Upper lobe of left lung (tissue), 6 donors: ENCODE data around the gene KAT2B. TPM values are rescaled to one million over a fixed set of nuclear protein-coding genes. Genes with fewer than 3 reads are reported as not detected.
A peak's percentile ranks its signal among the peaks of the same experiment; 100 is the strongest.

Source experiments
- ATAC-seq, 2 donors: fragments of 200-7000 bp; cut with Tn5 transposase; one replicate each; pipeline ENCODE4 v1.9.1; 2022; ENCODE audit warnings: mild to moderate bottlenecking in 2 of 2, moderate library complexity in 2 of 2; ENCODE audit not compliant: low FRiP score in 2 of 2
- DNase-seq, 2 donors: peaks; one replicate each; pipeline ENCODE4 v3.0.0-alpha.2; 2019 to 2020
- H3K27ac ChIP-seq, 4 donors: fragments of 200-600 bp; sonication (generic); one replicate each; pipeline ENCODE4 v1.5.1; 2016 to 2019
- H3K27me3 ChIP-seq, 4 donors: fragments of 200-600 bp; sonication (generic); one replicate each; pipeline ENCODE4 v1.5.1; 2017 to 2019
- H3K36me3 ChIP-seq, 4 donors: fragments of 200-600 bp; sonication (generic); one replicate each; pipeline ENCODE4 v1.5.1; 2016 to 2019
- H3K4me1 ChIP-seq, 4 donors: fragments of 200-600 bp; sonication (generic); one replicate each; pipeline ENCODE4 v1.5.1; 2018 to 2019
- H3K4me3 ChIP-seq, 4 donors: fragments of 200-600 bp; sonication (generic); one replicate each; pipeline ENCODE4 v1.5.1; 2017 to 2019; ENCODE audit warnings: mild to moderate bottlenecking in 2 of 4, moderate library complexity in 1 of 4
- H3K9me3 ChIP-seq, 4 donors: fragments of 200-600 bp; sonication (generic); one replicate each; pipeline ENCODE4 v1.5.1; 2018 to 2019
- CTCF ChIP-seq, 6 experiments: fragments of 450-650 bp in 4 of 6; fragments of 200-600 bp in 2 of 6; sonication (generic) in 2 of 6; IDR thresholded peaks; one replicate each; pipeline ENCODE4 v1.5.1; 2016 to 2019; ENCODE audit warnings: antibody characterized with exemption in 6 of 6
- EP300 ChIP-seq, 4 donors: sonication (generic); formaldehyde crosslinking; IDR thresholded peaks; one replicate each; pipeline ENCODE4 v1.5.1; 2017; ENCODE audit warnings: antibody characterized with exemption in 4 of 4, control low read depth in 2 of 4
- POLR2A ChIP-seq, 4 donors: fragments of 450-650 bp; IDR thresholded peaks; one replicate each; pipeline ENCODE4 v1.5.1; 2016 to 2017; ENCODE audit warnings: antibody characterized with exemption in 4 of 4, mild to moderate bottlenecking in 2 of 4
- POLR2AphosphoS5 ChIP-seq, 2 donors: sonication (generic); formaldehyde crosslinking; IDR thresholded peaks; one replicate each; pipeline ENCODE4 v1.5.1; 2017; ENCODE audit warnings: antibody characterized with exemption in 2 of 2
- WGBS, 2 donors: methylation state at CpG; one replicate each; pipeline ENCODE4 v1.1.5; 2017 to 2018; 5-methylcytosine and 5-hydroxymethylcytosine counted together
- total RNA-seq, 6 donors: library from RNA; depleted of rRNA in 4 of 6; stranded (reverse); fragments of >200 nt in 4 of 6; gene quantifications; one replicate each; pipeline versions ENCODE4 v1.1.0 to v1.2.1, GENCODE V29; 2016 to 2021
- donor health status: DM: no; HTN: no; CAD: no; lungs with moderate emphysema.
- donor health status: DM: no; HTN: yes; CAD: no; lungs with severe emphysema.

KAT2B gene
- total RNA-seq, 6 donors from 2014 or later = 19.3 to 58.9 (median 31.9) TPM

GRCh38 chr3:20104167-20104661 is 64.0 kb downstream of the KAT2B start:
- Histone ChIP-seq H3K27ac (no peak overlapping the region), H3K9me3 (no peaks in the 10 kb centered on the region), H3K4me1 (no peaks in the 10 kb centered on the region), H3K4me3 (no peak overlapping the region), H3K36me3 (peaks cover 0 to 11% (median 0%) of the 10 kb centered on the region in 4 donors), H3K27me3 (no peaks in the 10 kb centered on the region)
- DNase-seq (no peak), ATAC-seq (peak in 1 of 2 donors; percentile 19)
- TF ChIP-seq POLR2A (IDR thresholded peaks at IDR 0.05) (no peak), EP300 (IDR thresholded peaks at IDR 0.05) (peak in 1 of 4 donors; percentile 12), POLR2AphosphoS5 (IDR thresholded peaks at IDR 0.05) (peak in 1 of 2 donors; percentile 10)
- 53 to 69% methylated on average over 5 of the region's 5 CpGs for WGBS, 2 donors

DNA sequence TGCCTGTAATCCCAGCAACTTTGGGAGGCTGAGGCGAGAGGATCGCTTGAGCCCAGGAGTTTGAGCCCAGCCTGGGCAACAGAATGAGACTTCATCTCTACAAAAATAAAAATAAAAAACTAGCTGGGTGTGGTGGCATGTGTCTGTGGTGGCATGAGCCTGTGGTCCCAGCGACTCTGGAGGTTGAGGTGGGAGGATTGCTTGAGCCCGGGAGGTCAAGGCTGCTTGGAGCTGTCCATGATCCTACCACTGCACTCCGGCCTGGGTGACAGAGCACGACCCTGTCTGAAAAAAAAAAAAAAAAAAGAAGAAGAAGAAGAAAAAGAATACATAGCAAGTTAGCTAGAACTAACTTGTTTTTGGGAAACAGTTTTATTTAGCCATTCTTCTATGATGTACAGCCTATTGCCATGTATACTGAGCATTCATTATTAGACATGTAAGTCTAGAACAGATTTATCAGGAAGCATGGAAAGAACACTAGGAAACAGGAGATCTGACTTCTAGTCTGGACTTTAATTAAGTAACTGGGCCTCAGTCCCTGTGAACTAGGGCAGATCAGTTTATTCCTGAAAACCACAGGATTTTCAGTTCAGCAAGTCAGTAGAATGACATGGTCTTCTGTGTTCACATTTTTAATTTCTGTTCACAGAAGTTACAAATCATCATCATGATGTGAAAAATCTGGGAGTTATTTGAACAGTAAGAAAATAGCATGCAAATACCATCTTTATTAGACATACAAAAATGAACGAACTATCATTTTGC is 65.5 kb downstream of the KAT2B start:
- no peak overlapping the region for H3K27ac ChIP-seq
- H3K4me3 ChIP-seq = no peak overlapping the region
- WGBS, 2 donors = 70 to 93% methylated on average over 7 of the region's 7 CpGs
- TF ChIP-seq POLR2AphosphoS5 (IDR thresholded peaks at IDR 0.05) (no peak), POLR2A (IDR thresholded peaks at IDR 0.05) (no peak), CTCF (IDR thresholded peaks at IDR 0.05) (no peak), EP300 (IDR thresholded peaks at IDR 0.05) (no peak)
- no peaks in the 10 kb centered on the region for H3K9me3 ChIP-seq
- no peaks in the 10 kb centered on the region for H3K4me1 ChIP-seq
- peaks cover 0 to 11% (median 0%) of the 10 kb centered on the region in 4 donors for H3K36me3 ChIP-seq
- H3K27me3 ChIP-seq = no peaks in the 10 kb centered on the region
- no peak for DNase-seq
- no peak for ATAC-seq

GRCh38 chr3:20107722-20108121 is 67.5 kb downstream of the KAT2B start:
- Histone ChIP-seq H3K27me3 (no peaks in the 10 kb centered on the region), H3K4me1 (no peaks in the 10 kb centered on the region), H3K4me3 (no peak overlapping the region), H3K27ac (no peak overlapping the region), H3K36me3 (peaks cover 2 to 12% (median 10%) of the 10 kb centered on the region in 4 donors), H3K9me3 (no peaks in the 10 kb centered on the region)
- ATAC-seq = no peak
- WGBS, 2 donors = 91 to 96% methylated on average over 5 of the region's 5 CpGs
- DNase-seq = no peak
- no peak for TF ChIP-seq POLR2AphosphoS5 (IDR thresholded peaks at IDR 0.05)
- no peak for TF ChIP-seq EP300 (IDR thresholded peaks at IDR 0.05)
- no peak for TF ChIP-seq CTCF (IDR thresholded peaks at IDR 0.05)
- TF ChIP-seq POLR2A (IDR thresholded peaks at IDR 0.05) = no peak

DNA sequence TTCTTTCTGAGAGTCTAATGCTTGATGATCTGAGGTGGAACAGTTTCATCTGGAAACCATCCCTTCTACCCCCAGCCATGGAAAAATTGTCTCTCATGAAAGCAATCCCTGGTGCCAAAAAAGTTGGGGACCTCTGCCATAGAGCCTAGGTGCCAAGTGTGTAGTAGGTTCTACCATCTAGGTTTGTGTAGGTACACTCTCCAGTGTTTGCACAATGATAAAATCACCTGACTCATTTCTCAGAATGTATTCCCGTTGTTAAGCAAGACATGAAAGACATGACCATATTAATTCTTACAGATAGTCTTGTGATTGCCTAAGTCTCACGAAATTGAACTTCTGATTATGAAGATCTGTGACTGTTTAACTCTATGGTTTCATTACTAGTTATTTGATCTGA is 68.6 kb downstream of the KAT2B start:
- 53 to 70% methylated on average over 2 of the region's 2 CpGs for WGBS, 2 donors
- ATAC-seq (no peak), DNase-seq (no peak)

GRCh38 chr3:20110826-20111225 is 70.6 kb downstream of the KAT2B start:
- Histone ChIP-seq H3K27ac (no peak overlapping the region), H3K4me1 (no peaks in the 10 kb centered on the region), H3K9me3 (no peaks in the 10 kb centered on the region), H3K4me3 (no peak overlapping the region), H3K36me3 (peaks cover 8 to 31% (median 21%) of the 10 kb centered on the region in 4 donors), H3K27me3 (no peaks in the 10 kb centered on the region)
- 92% methylated on average over 5 of the region's 5 CpGs for WGBS, 2 donors
- TF ChIP-seq POLR2AphosphoS5 (IDR thresholded peaks at IDR 0.05) (no peak), CTCF (IDR thresholded peaks at IDR 0.05) (no peak), POLR2A (IDR thresholded peaks at IDR 0.05) (no peak), EP300 (IDR thresholded peaks at IDR 0.05) (no peak)
- DNase-seq (no peak), ATAC-seq (no peak)

More for the DNA sequence above, 68.6 kb downstream of the KAT2B start:
- Histone ChIP-seq H3K9me3 (no peaks in the 10 kb centered on the region), H3K4me1 (no peaks in the 10 kb centered on the region), H3K27me3 (no peaks in the 10 kb centered on the region), H3K4me3 (no peak overlapping the region), H3K36me3 (peaks cover 2 to 22% (median 13%) of the 10 kb centered on the region in 4 donors), H3K27ac (no peak overlapping the region)
- TF ChIP-seq EP300 (IDR thresholded peaks at IDR 0.05) = peak in 1 of 4 donors; percentile 6
- TF ChIP-seq POLR2AphosphoS5 (IDR thresholded peaks at IDR 0.05) = no peak
